Neuronal stem cell (in vitro differentiated cells): Measurements from ENCODE around the gene OPRL1. TPM values are rescaled to one million over a fixed set of nuclear protein-coding genes. Genes with fewer than 3 reads are reported as not detected.

ENCODE experiments used
- DNase-seq: peaks from one replicate; pipeline ENCODE4 v3.0.0-alpha.2; 2013; ENCODE audit warnings: low spot score
- H2AFZ ChIP-seq: one replicate; pipeline ENCODE4 v1.6.1; 2013; ENCODE audit warnings: mild to moderate bottlenecking, low read length, inconsistent platforms
- H2AK5ac ChIP-seq: 2 replicates; pipeline ENCODE4 v1.6.1; 2013; ENCODE audit warnings: low read depth, mild to moderate bottlenecking, inconsistent platforms, low read length, moderate library complexity, mixed read lengths
- H2BK120ac ChIP-seq: 2 replicates; pipeline ENCODE4 v1.6.1; 2013; ENCODE audit warnings: low read depth, mild to moderate bottlenecking, inconsistent platforms, low read length, moderate library complexity, mixed read lengths
- H2BK12ac ChIP-seq: one replicate; pipeline ENCODE4 v1.6.1; 2013; ENCODE audit warnings: low read length, inconsistent platforms
- H2BK15ac ChIP-seq: 2 replicates; pipeline ENCODE4 v1.6.1; 2013; ENCODE audit warnings: mild to moderate bottlenecking, low read length, inconsistent platforms, mixed read lengths
- H2BK5ac ChIP-seq: one replicate; pipeline ENCODE4 v1.6.1; 2013; ENCODE audit warnings: inconsistent platforms, mild to moderate bottlenecking, low read length, moderate library complexity
- H3K14ac ChIP-seq: one replicate; pipeline ENCODE4 v1.6.1; 2013; ENCODE audit warnings: low read length, inconsistent platforms
- H3K18ac ChIP-seq: 2 replicates; pipeline ENCODE4 v1.6.1; 2013; ENCODE audit warnings: low read length, inconsistent platforms
- H3K23ac ChIP-seq: 2 replicates; pipeline ENCODE4 v1.6.1; 2013; ENCODE audit warnings: low read depth, mild to moderate bottlenecking, mixed read lengths, low read length, inconsistent platforms; ENCODE audit not compliant: poor library complexity
- H3K27ac ChIP-seq: replicated peaks from 3 replicates; pipeline ENCODE4 v1.5.1; 2013; ENCODE audit warnings: low read length, inconsistent platforms
- H3K27me3 ChIP-seq, 3 experiments: 2 replicates each; pipeline ENCODE4 v1.6.1; 2013; ENCODE audit warnings: low read length in 3 of 3, mild to moderate bottlenecking in 2 of 3, inconsistent platforms in 1 of 3, low read depth in 1 of 3, mixed read lengths in 1 of 3, moderate library complexity in 1 of 3; ENCODE audit not compliant: control insufficient read depth in 3 of 3, insufficient read depth in 3 of 3
- H3K36me3 ChIP-seq, 2 donors: replicated peaks in 1 of 2; 2 replicates each; pipeline ENCODE4 v1.6.1; 2013; ENCODE audit warnings: low read length in 2 of 2; ENCODE audit not compliant: control insufficient read depth in 2 of 2, insufficient read depth in 2 of 2
- H3K4ac ChIP-seq: 2 replicates; pipeline ENCODE4 v1.6.1; 2013; ENCODE audit warnings: inconsistent platforms, mild to moderate bottlenecking, low read length, moderate library complexity
- H3K4me1 ChIP-seq, 2 donors: 1 replicate in 1 of 2; 2 replicates in 1 of 2; pipeline ENCODE4 v1.6.1; 2013; ENCODE audit warnings: low read length in 2 of 2, low read depth in 1 of 2; ENCODE audit not compliant: control insufficient read depth in 2 of 2, insufficient read depth in 1 of 2
- H3K4me2 ChIP-seq: one replicate; pipeline ENCODE4 v1.6.1; 2013; ENCODE audit warnings: mild to moderate bottlenecking, low read length, inconsistent platforms; ENCODE audit not compliant: insufficient read depth, poor library complexity, severe bottlenecking
- H3K4me3 ChIP-seq, 2 donors: 2 replicates each; pipeline ENCODE4 v1.5.1; 2013; ENCODE audit warnings: low read length in 2 of 2, mild to moderate bottlenecking in 2 of 2, inconsistent platforms in 1 of 2, moderate library complexity in 1 of 2
- H3K79me1 ChIP-seq: one replicate; pipeline ENCODE4 v1.6.1; 2013; ENCODE audit warnings: low read depth, mild to moderate bottlenecking, inconsistent platforms, low read length, moderate library complexity
- H3K9ac ChIP-seq: one replicate; pipeline ENCODE4 v1.6.1; 2013; ENCODE audit warnings: mild to moderate bottlenecking, low read depth, low read length, inconsistent platforms; ENCODE audit not compliant: poor library complexity
- H3K9me3 ChIP-seq, 2 donors: replicated peaks in 1 of 2; 2 replicates each; pipeline versions ENCODE3 to v1.6.1; 2013; ENCODE audit warnings: low read length in 2 of 2, mild to moderate bottlenecking in 2 of 2, inconsistent platforms in 1 of 2, low read depth in 1 of 2, mixed read lengths in 1 of 2, moderate library complexity in 1 of 2; ENCODE audit not compliant: control insufficient read depth in 2 of 2, insufficient read depth in 1 of 2
- H4K8ac ChIP-seq: one replicate; pipeline ENCODE4 v1.6.1; 2013; ENCODE audit warnings: low read depth, mild to moderate bottlenecking, inconsistent platforms, low read length, moderate library complexity
- H4K91ac ChIP-seq: one replicate; pipeline ENCODE4 v1.6.1; 2013; ENCODE audit warnings: low read length, low read depth, mild to moderate bottlenecking, inconsistent platforms; ENCODE audit not compliant: poor library complexity
- WGBS, 2 donors: extraction: QIAGEN DNeasy Blood & Tissue Kit; methylation state at CpG; one replicate each; pipeline ENCODE4 v1.1.7; 2013; ENCODE audit warnings: missing lambda C conversion rate in 2 of 2, mixed read lengths in 1 of 2; ENCODE audit not compliant: insufficient read length in 2 of 2, insufficient replicate concordance in 1 of 2; ENCODE audit errors: extremely low coverage in 2 of 2; 5-methylcytosine and 5-hydroxymethylcytosine counted together
- small RNA-seq: library from polyadenylated mRNA; stranded (forward); fragments of <200 nt; extraction: miRNeasy Mini kit (QIAGEN cat#:217004); gene quantifications from one replicate; pipeline ENCODE3, GENCODE V24; 2013; ENCODE audit not compliant: insufficient read depth

Gene OPRL1

GRCh38 chr20:64149141-64149540 is 69.3 kb downstream of the OPRL1 start:
- Histone ChIP-seq H2BK120ac (no peak overlapping the region), H2AK5ac (peak overlapping the region; percentile 42), H3K23ac (no peak overlapping the region), H2BK15ac (no peak overlapping the region), H3K18ac (no peak overlapping the region), H3K36me3 (no peaks in the 10 kb centered on the region), H3K27me3 (no peaks in the 10 kb centered on the region), H2BK5ac (no peak overlapping the region), H4K8ac (no peak overlapping the region), H3K4me2 (no peak overlapping the region), H3K79me1 (peaks cover 5% of the 10 kb centered on the region), H3K9me3 (peaks cover 13 to 20% of the 10 kb centered on the region in 2 donors), H4K91ac (peak overlapping the region; percentile 38), H3K14ac (no peak overlapping the region), H3K9ac (no peak overlapping the region), H2BK12ac (no peak overlapping the region), H3K27ac (no peak overlapping the region), H3K4ac (no peak overlapping the region), H2AFZ (no peak overlapping the region), H3K4me1 (peaks cover 0 to 30% of the 10 kb centered on the region in 2 donors), H3K4me3 (no peak overlapping the region)
- WGBS, 2 donors, result no CpG with 5 or more reads among the region's 7 CpGs
- no peak for DNase-seq

- Histone ChIP-seq H3K4me1 (peaks cover 0 to 30% of the 10 kb centered on the region in 2 donors), H3K4me2 (no peak overlapping the region), H3K79me1 (peaks cover 3% of the 10 kb centered on the region), H2BK15ac (peak overlapping the region; percentile 28), H3K9ac (no peak overlapping the region), H2BK5ac (no peak overlapping the region), H3K4ac (no peak overlapping the region), H2BK120ac (no peak overlapping the region), H4K91ac (no peak overlapping the region), H3K14ac (peak overlapping the region; percentile 1), H3K27ac (no peak overlapping the region), H3K18ac (peak overlapping the region; percentile 30), H2AFZ (no peak overlapping the region), H2BK12ac (peak overlapping the region; percentile 44), H3K36me3 (no peaks in the 10 kb centered on the region), H3K4me3 (peak overlapping the region in 1 of 2 donors; percentile 59), H4K8ac (no peak overlapping the region), H2AK5ac (no peak overlapping the region), H3K23ac (peak overlapping the region; percentile 70), H3K9me3 (peaks cover 9 to 14% of the 10 kb centered on the region in 2 donors), H3K27me3 (no peaks in the 10 kb centered on the region)
- no CpG with 5 or more reads among the region's 26 CpGs for WGBS, 2 donors
- no peak for DNase-seq
Measured at GRCh38 chr20:64149809-64150560, 70.1 kb downstream of the OPRL1 start.

Small RNA genes lying within 50 kb of the gene (small RNA-seq; reads per million reads assigned to genes)
- gene AL355803.1 (not detected), gene MIR6813 (not detected)
